ENCODE results near the gene PGBD2. TPM values are rescaled to one million over a fixed set of nuclear protein-coding genes. Genes with fewer than 3 reads are reported as not detected.
"Not testable (repeated sequence)": the region's sequence is repeated elsewhere in the genome, so short reads cannot be mapped to it uniquely, and the experiment has no call there.

PGBD2 gene
- total and polyA plus RNA-seq, 8 donors, result 1.8 to 12.5 (median 5.2) TPM

GRCh38 chr1:248926401-248927182 lies 20.6 kb downstream of the PGBD2 start:
- WGBS, 5 donors, result 65 to 74% (median 70%) methylated on average over 7 of the region's 7 CpGs
- TF ChIP-seq EP300 (IDR thresholded peaks at IDR 0.05) (no peak), POLR2A (IDR thresholded peaks at IDR 0.05) (no peak), POLR2AphosphoS5 (IDR thresholded peaks at IDR 0.05) (no peak), CTCF (IDR thresholded peaks at IDR 0.05) (no peak)
- intact Hi-C loops (cut with DNase I; ENCODE audit: low total_unique reads), result no loop called here

DNA sequence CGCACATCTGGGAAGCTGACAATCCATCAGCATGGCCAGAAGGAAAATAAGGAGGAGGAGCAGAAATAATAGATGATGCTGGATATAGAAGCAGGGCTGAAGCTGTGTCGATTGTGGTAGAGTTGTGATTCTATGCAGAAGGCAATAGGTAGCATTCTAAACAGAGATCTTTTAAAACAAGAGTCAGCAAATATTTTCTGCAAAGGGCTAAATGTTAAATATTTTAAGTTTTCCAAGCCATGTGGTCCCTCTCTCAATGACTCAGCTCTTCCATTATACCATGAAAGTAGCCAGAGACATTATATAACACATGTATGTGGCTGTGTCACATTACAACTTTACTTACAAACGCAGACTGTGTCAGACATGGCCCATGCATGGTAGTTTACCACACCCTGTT lies 21.2 kb downstream of the PGBD2 start:
- H3K4me1 ChIP-seq, result peaks cover 5 to 21% (median 12%) of the 10 kb centered on the region in 4 donors
- WGBS, 5 donors, result 73 to 89% (median 77%) methylated on average over 3 of the region's 3 CpGs
- H3K27me3 ChIP-seq; H3K9me3 ChIP-seq; H3K4me3 ChIP-seq; H3K27ac ChIP-seq; DNase-seq; H3K36me3 ChIP-seq; intact Hi-C loops (cut with DNase I; ENCODE audit: low total_unique reads): not testable (repeated sequence)

More at GRCh38 chr1:248926401-248927182, 20.6 kb downstream of the PGBD2 start:
- H3K27me3 ChIP-seq, result no peaks in the 10 kb centered on the region
- peaks cover 0 to 6% (median 2%) of the 10 kb centered on the region in 4 donors for H3K36me3 ChIP-seq
- no peak overlapping the region for H3K4me3 ChIP-seq
- no peaks in the 10 kb centered on the region for H3K9me3 ChIP-seq
- peaks cover 5 to 21% (median 12%) of the 10 kb centered on the region in 4 donors for H3K4me1 ChIP-seq
- no peak overlapping the region for H3K27ac ChIP-seq
- DNase-seq, result no peak

- H3K27me3 ChIP-seq, H3K36me3 ChIP-seq: not testable (repeated sequence)
These were observed 22.1 kb downstream of the PGBD2 start for GRCh38 chr1:248928122-248928521.

GRCh38 chr1:248930037-248930436 lies 24.0 kb downstream of the PGBD2 start:
- intact Hi-C loops (cut with DNase I; ENCODE audit: low total_unique reads); H3K4me3 ChIP-seq; DNase-seq; H3K27me3 ChIP-seq; H3K9me3 ChIP-seq; H3K4me1 ChIP-seq; H3K36me3 ChIP-seq; H3K27ac ChIP-seq: not testable (repeated sequence)
- 88 to 98% (median 96%) methylated on average over 4 of the region's 4 CpGs for WGBS, 5 donors

More at GRCh38 chr1:248928122-248928521, 22.1 kb downstream of the PGBD2 start:
- intact Hi-C loops (cut with DNase I; ENCODE audit: low total_unique reads); H3K27ac ChIP-seq; DNase-seq; H3K4me3 ChIP-seq; H3K9me3 ChIP-seq: not testable (repeated sequence)
- peaks cover 5 to 21% (median 12%) of the 10 kb centered on the region in 4 donors for H3K4me1 ChIP-seq

- H3K4me3 ChIP-seq; H3K9me3 ChIP-seq; H3K27me3 ChIP-seq; intact Hi-C loops (cut with DNase I; ENCODE audit: low total_unique reads); H3K27ac ChIP-seq; H3K36me3 ChIP-seq; H3K4me1 ChIP-seq; DNase-seq: not testable (repeated sequence)
- 69 to 78% (median 72%) methylated on average over 4 to 7 of the region's 9 CpGs for WGBS, 5 donors
These were observed 32.3 kb downstream of the PGBD2 start for GRCh38 chr1:248938173-248938809.

DNA sequence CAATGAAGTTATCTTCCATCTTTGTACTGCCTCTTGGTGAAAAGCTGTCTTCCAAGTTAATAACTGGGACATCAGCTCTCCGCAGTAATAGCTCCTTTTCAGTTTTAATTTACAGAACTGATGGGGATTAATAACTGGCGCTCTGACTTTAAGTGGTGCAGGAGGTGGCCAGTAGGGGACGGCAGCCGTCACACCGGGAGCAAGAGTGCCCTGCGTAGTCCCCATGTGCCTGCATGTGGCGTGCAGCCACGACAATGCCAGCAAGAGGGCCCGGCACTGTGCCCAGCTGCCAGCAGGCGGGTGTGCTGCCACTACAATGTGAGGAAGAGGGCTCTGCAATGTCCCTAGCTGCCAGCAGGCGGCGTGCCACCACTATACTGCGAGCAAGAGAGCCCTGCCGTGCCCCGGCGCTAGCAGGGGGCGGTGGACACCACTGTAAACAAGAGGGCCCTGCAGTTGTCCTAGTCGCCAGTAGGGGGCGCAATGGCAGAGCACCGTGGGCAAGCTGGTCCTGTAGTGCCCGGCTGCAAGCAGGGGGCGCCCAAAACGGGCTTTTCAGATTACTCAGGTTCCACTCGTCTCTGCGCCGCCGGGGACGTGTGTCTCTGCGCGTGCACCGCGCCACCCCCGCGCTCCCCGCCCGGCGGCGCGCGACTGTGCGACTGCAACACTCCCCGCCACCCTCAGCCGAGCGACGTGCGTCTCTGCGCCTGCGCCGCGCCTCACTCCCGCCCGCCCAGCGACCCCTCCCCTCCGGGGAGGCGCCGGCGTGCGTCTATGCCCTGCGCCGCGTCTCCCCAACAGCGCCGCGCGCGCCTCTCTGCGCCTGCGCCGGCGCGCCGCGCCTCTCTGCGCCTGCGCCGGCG lies 38.3 kb downstream of the PGBD2 start:
- H3K27ac ChIP-seq; H3K27me3 ChIP-seq; H3K4me3 ChIP-seq; intact Hi-C loops (cut with DNase I; ENCODE audit: low total_unique reads); H3K4me1 ChIP-seq; H3K9me3 ChIP-seq; H3K36me3 ChIP-seq; DNase-seq: not testable (repeated sequence)
- WGBS, 5 donors, result 62 to 79% (median 77%) methylated on average over 11 to 37 of the region's 77 CpGs

GRCh38 chr1:248945000-248945423 lies 39.0 kb downstream of the PGBD2 start:
- H3K4me3 ChIP-seq; H3K9me3 ChIP-seq; H3K36me3 ChIP-seq; intact Hi-C loops (cut with DNase I; ENCODE audit: low total_unique reads); H3K4me1 ChIP-seq; H3K27me3 ChIP-seq; H3K27ac ChIP-seq; DNase-seq: not testable (repeated sequence)
- 76 to 82% (median 78%) methylated on average over 9 to 32 of the region's 33 CpGs; no CpG with 5 or more reads in 1 of the 5 donors for WGBS, 5 donors

DNA sequence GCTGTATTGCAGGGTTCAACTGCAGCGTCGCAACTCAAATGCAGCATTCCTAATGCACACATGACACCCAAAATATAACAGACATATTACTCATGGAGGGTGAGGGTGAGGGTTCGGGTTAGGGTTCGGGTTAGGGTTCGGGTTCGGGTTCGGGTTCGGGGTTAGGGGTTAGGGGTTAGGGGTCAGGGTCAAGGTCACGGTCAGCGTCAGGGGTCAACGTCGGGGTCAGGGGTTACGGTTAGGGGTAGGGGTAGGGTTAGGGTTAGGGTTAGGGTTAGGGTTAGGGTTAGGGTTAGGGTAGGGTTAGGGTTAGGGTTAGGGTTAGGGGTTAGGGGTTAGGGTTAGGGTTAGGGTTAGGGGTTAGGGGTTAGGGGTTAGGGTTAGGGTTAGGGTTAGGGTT lies 39.4 kb downstream of the PGBD2 start:
- intact Hi-C loops (cut with DNase I; ENCODE audit: low total_unique reads); H3K27ac ChIP-seq; H3K4me3 ChIP-seq; H3K36me3 ChIP-seq; H3K9me3 ChIP-seq; H3K27me3 ChIP-seq; H3K4me1 ChIP-seq: not testable (repeated sequence)
- DNase-seq, result peak in 1 of 2 donors; percentile 62
- WGBS, 5 donors, result 79 to 93% (median 81%) methylated on average over 7 to 12 of the region's 13 CpGs

GRCh38 chr1:248945856-248946416 lies 39.9 kb downstream of the PGBD2 start:
- DNase-seq; H3K27me3 ChIP-seq; intact Hi-C loops (cut with DNase I; ENCODE audit: low total_unique reads); H3K9me3 ChIP-seq; H3K4me1 ChIP-seq; H3K36me3 ChIP-seq; H3K4me3 ChIP-seq; H3K27ac ChIP-seq: not testable (repeated sequence)
